Measurements from ENCODE around the gene CSNK2A2.

The CSNK2A2 gene

DNA sequence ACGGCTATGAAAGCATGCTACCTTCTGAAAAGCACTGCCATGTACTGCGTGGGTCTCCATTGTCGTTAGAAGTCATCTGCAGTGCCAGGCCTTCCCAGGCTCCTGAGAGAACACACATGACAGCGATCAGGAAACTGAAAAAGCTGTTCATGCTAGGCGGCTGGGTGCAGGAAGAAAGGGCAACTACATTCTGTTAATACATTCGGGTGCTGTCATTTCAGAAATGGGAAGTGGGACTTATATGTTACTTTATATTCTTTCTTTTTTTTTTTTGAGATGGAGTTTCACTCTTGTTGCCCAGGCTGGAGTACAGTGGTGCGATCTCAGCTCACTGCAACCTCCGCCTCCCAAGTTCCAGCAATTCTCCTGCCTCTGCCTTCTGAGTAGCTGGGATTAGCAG is 88.6 kb downstream of the CSNK2A2 start:
- no peak for DNase-seq
